IMR-90 (cell line): ENCODE results near the gene RAB29. TPM values are rescaled to one million over a fixed set of nuclear protein-coding genes. Genes with fewer than 3 reads are reported as not detected.

Source experiments
- ATAC-seq: fragments of 200-7000 bp; cut with Tn5 transposase; 2 replicates; pipeline ENCODE4 v1.9.1; 2020; ENCODE audit warnings: low read depth, mild to moderate bottlenecking, moderate library complexity
- BruUV-seq: library from RNA; stranded (reverse); fragments of 400-500 nt; replicated peaks from 2 replicates; lab custom pipeline; 2021; lab: Mats Ljungman, UMichigan
- CTCF ChIA-PET: fragments of 300-600 bp; formaldehyde crosslinking; extraction: SDS; loops from one replicate; lab custom pipeline; 2021; ENCODE audit warnings: antibody characterized with exemption; lab: Yijun Ruan, JAX
- POLR2A ChIA-PET: fragments of 300-600 bp; sonication (Branson Sonifier 250); formaldehyde crosslinking; loops from one replicate; lab custom pipeline; 2022; ENCODE audit warnings: antibody characterized with exemption; ENCODE audit not compliant: unreplicated experiment; lab: Charles Lee
- DNase-seq: peaks from one replicate; pipeline ENCODE4 v3.0.0; 2013
- H2AFZ ChIP-seq: replicated peaks from 2 replicates; pipeline ENCODE3; 2013; ENCODE audit warnings: low read length, mild to moderate bottlenecking; ENCODE audit not compliant: poor library complexity
- H2AK5ac ChIP-seq: 2 replicates; pipeline ENCODE4 v1.6.1; 2013; ENCODE audit warnings: low read depth, low read length, inconsistent platforms
- H2AK9ac ChIP-seq: replicated peaks from 2 replicates; pipeline ENCODE3; 2013; ENCODE audit warnings: mild to moderate bottlenecking, low read depth, low read length, moderate library complexity; ENCODE audit not compliant: poor library complexity
- H2BK120ac ChIP-seq: 2 replicates; pipeline ENCODE4 v1.6.1; 2013; ENCODE audit warnings: low read depth, low read length, inconsistent platforms
- H2BK15ac ChIP-seq: 3 replicates; pipeline ENCODE4 v1.6.1; 2013; ENCODE audit warnings: low read depth, low read length, inconsistent platforms
- H2BK20ac ChIP-seq: 2 replicates; pipeline ENCODE4 v1.6.1; 2013; ENCODE audit warnings: low read depth, mild to moderate bottlenecking, inconsistent platforms, low read length, moderate library complexity
- H2BK5ac ChIP-seq: 2 replicates; pipeline ENCODE4 v1.6.1; 2013; ENCODE audit warnings: mild to moderate bottlenecking, low read depth, low read length, inconsistent platforms; ENCODE audit not compliant: poor library complexity, severe bottlenecking
- H3K14ac ChIP-seq: replicated peaks from 2 replicates; pipeline ENCODE4 v1.6.1; 2013; ENCODE audit warnings: low read depth, low read length, inconsistent platforms
- H3K18ac ChIP-seq: 2 replicates; pipeline ENCODE4 v1.6.1; 2013; ENCODE audit warnings: low read depth, low read length, control low read depth
- H3K23ac ChIP-seq: 2 replicates; pipeline ENCODE4 v1.6.1; 2013; ENCODE audit warnings: low read depth, low read length, inconsistent platforms
- H3K27ac ChIP-seq: 2 replicates; pipeline ENCODE4 v1.5.1; 2013; ENCODE audit warnings: mild to moderate bottlenecking, control low read depth, low read length; ENCODE audit not compliant: insufficient read depth
- H3K27me3 ChIP-seq: 2 replicates; pipeline ENCODE4 v1.6.1; 2013; ENCODE audit warnings: low read length; ENCODE audit not compliant: control insufficient read depth, insufficient read depth
- H3K36me3 ChIP-seq: 2 replicates; pipeline ENCODE4 v1.6.1; 2013; ENCODE audit warnings: low read length, mixed read lengths; ENCODE audit not compliant: control insufficient read depth, insufficient read depth
- H3K4ac ChIP-seq: 2 replicates; pipeline ENCODE4 v1.6.1; 2013; ENCODE audit warnings: low read depth, low read length, inconsistent platforms
- H3K4me1 ChIP-seq: 2 replicates; pipeline ENCODE4 v1.6.1; 2013; ENCODE audit warnings: low read length, mixed read lengths; ENCODE audit not compliant: control insufficient read depth, insufficient read depth
- H3K4me2 ChIP-seq: 2 replicates; pipeline ENCODE4 v1.6.1; 2013; ENCODE audit warnings: low read depth, mild to moderate bottlenecking, control low read depth, low read length, moderate library complexity
- H3K4me3 ChIP-seq: 2 replicates; pipeline ENCODE4 v1.5.1; 2013; ENCODE audit warnings: low read depth, mild to moderate bottlenecking, control low read depth, low read length, moderate library complexity; ENCODE audit not compliant: insufficient read depth
- H3K56ac ChIP-seq: 2 replicates; pipeline ENCODE4 v1.6.1; 2013; ENCODE audit warnings: low read length, inconsistent platforms; ENCODE audit not compliant: insufficient read depth; ENCODE audit errors: extremely low read depth
- H3K79me1 ChIP-seq, 2 experiments: 2 replicates each; pipeline ENCODE4 v1.6.1; 2013; ENCODE audit warnings: low read length in 2 of 2, inconsistent platforms in 1 of 2, low read depth in 1 of 2
- H3K9ac ChIP-seq: 2 replicates; pipeline ENCODE4 v1.6.1; 2013; ENCODE audit warnings: low read depth, low read length, control low read depth
- H3K9me1 ChIP-seq: 2 replicates; pipeline ENCODE4 v1.6.1; 2013; ENCODE audit warnings: low read length, inconsistent platforms; ENCODE audit not compliant: insufficient read depth
- H3K9me3 ChIP-seq: 2 replicates; pipeline ENCODE4 v1.6.1; 2013; ENCODE audit warnings: low read length; ENCODE audit not compliant: control insufficient read depth, insufficient read depth
- H4K20me1 ChIP-seq: 2 replicates; pipeline ENCODE4 v1.6.1; 2013; ENCODE audit warnings: low read length, inconsistent platforms; ENCODE audit not compliant: insufficient read depth
- H4K5ac ChIP-seq: 2 replicates; pipeline ENCODE4 v1.6.1; 2013; ENCODE audit warnings: mild to moderate bottlenecking, low read depth, low read length, control low read depth
- H4K8ac ChIP-seq, 2 experiments: 2 replicates each; pipeline ENCODE4 v1.6.1; 2013; ENCODE audit warnings: low read depth in 2 of 2, low read length in 2 of 2, control low read depth in 1 of 2, inconsistent platforms in 1 of 2
- H4K91ac ChIP-seq: 2 replicates; pipeline ENCODE4 v1.6.1; 2013; ENCODE audit warnings: low read depth, low read length, inconsistent platforms; ENCODE audit not compliant: insufficient read depth
- FOS ChIP-seq: fragments of 150-350 bp; IDR thresholded peaks from 2 replicates; pipeline ENCODE4 v1.6.1; 2016; ENCODE audit warnings: low read depth, low read length
- MXI1 ChIP-seq: IDR thresholded peaks from 2 replicates; pipeline ENCODE4 v1.6.1; 2012; ENCODE audit warnings: low read depth, mild to moderate bottlenecking, low read length, moderate library complexity, borderline replicate concordance
- NFE2L2 ChIP-seq: fragments of 150-350 bp; IDR thresholded peaks from 2 replicates; pipeline ENCODE4 v1.6.1; 2016; ENCODE audit warnings: low read depth, mild to moderate bottlenecking, low read length
- WGBS, 2 experiments: methylation state at CpG; one replicate each; pipeline versions ENCODE4 v1.1.5 to v1.1.7; 2013; ENCODE audit warnings: missing lambda C conversion rate in 2 of 2; ENCODE audit not compliant: insufficient read length in 1 of 2; ENCODE audit errors: extremely low coverage in 2 of 2; 5-methylcytosine and 5-hydroxymethylcytosine counted together
- dilution Hi-C: fragments of 300-500 bp; cut with HindIII; formaldehyde crosslinking; loops from one replicate; pipeline ENCODE4 v1.14.3; 2018; ENCODE audit warnings: low sequenced_read_pairs; ENCODE audit not compliant: unreplicated experiment
- in situ Hi-C: fragments of 300-500 bp; cut with MboI; formaldehyde crosslinking; loops from 3 replicates; pipeline ENCODE4 v1.14.3; 2019; ENCODE audit warnings: low sequenced_read_pairs, inconsistent platforms, mixed read lengths
- intact Hi-C: fragments of 100-400 bp; cut with micrococcal nuclease; formaldehyde crosslinking; loops from 2 replicates; pipeline ENCODE4 v1.10.0; 2022
- polyA plus RNA-seq, 3 experiments: library from polyadenylated mRNA; depleted of rRNA; stranded (reverse); fragments of >200 nt; gene quantifications; 2 replicates each; pipeline ENCODE4 v1.2.3, GENCODE V29; 2012; ENCODE audit warnings: low replicate concordance in 1 of 3
- total RNA-seq: library from RNA; depleted of rRNA; stranded (reverse); fragments of >200 nt; gene quantifications from 2 replicates; pipeline ENCODE4 v1.2.3, GENCODE V29; 2012

RAB29 gene
- total and polyA plus RNA-seq, 2 of the 4 experiments (the other 2 are of a cell fraction), result 5.7 to 7.3 TPM

DNA sequence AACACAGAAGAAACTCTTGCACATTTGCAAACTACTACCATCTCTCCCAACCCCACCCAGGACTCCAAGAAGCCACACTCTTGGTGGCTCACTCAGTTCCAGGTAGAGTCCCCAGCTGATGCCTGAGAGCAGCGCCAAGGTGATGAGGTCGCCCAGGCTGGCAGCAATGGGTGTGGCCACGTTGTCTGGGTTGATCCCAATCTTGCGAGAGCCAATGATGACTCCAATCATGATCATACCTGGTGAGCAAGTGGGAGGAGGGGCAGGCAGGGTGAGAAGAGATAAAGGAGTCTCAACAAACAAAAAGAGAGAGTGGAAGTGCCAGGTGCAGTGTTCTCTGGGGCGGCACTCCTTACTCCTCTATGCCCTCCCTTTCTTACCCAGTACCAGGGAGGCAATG is 23.3 kb upstream of the RAB29 start:
- Histone ChIP-seq H4K8ac (no peak overlapping the region), H3K4me3 (no peak overlapping the region), H3K4me2 (no peak overlapping the region), H4K20me1 (no peaks in the 10 kb centered on the region), H2AK5ac (no peak overlapping the region), H2BK120ac (no peak overlapping the region), H3K9me1 (no peaks in the 10 kb centered on the region), H3K9me3 (no peaks in the 10 kb centered on the region), H3K9ac (no peak overlapping the region), H3K27me3 (no peaks in the 10 kb centered on the region), H3K79me1 (no peaks in the 10 kb centered on the region; a peak in 1 of 4 replicates), H4K91ac (no peak overlapping the region), H2AK9ac (no peak overlapping the region), H3K18ac (no peak overlapping the region), H3K36me3 (peaks cover 53% of the 10 kb centered on the region), H2BK15ac (no peak overlapping the region), H3K4ac (no peak overlapping the region), H3K56ac (no peak overlapping the region), H3K23ac (no peak overlapping the region), H2BK20ac (no peak overlapping the region), H3K4me1 (no peaks in the 10 kb centered on the region), H2AFZ (no peak overlapping the region), H3K14ac (no peak overlapping the region), H2BK5ac (no peak overlapping the region), H4K5ac (no peak overlapping the region), H3K27ac (no peak overlapping the region)
- BruUV-seq, result no TSS peak
- TF ChIP-seq FOS, result no peak
- no peak for TF ChIP-seq MXI1
- no peak for TF ChIP-seq NFE2L2
- ChIA-PET CTCF (no interaction called here), POLR2A (no interaction called here)
- no peak for ATAC-seq
- in situ Hi-C loops (loop anchor here (10.0 kb wide), 1 partner anchor 306 kb away; no protein-coding TSS in a partner anchor), dilution Hi-C loops (no loop called here), intact Hi-C loops (no loop called here)
- no CpG with 5 or more reads among the region's 5 CpGs for WGBS, 2 experiments
- DNase-seq, result no peak
